Placental epithelial cell (primary cell): ENCODE measurements around the gene TMPRSS7. TPM values are rescaled to one million over a fixed set of nuclear protein-coding genes. Genes with fewer than 3 reads are reported as not detected.

Experiments used
- small RNA-seq: library from RNA; depleted of rRNA; stranded (forward); fragments of <200 nt; gene quantifications from one replicate; pipeline ENCODE3, GENCODE V24; 2012
- total RNA-seq: library from RNA; depleted of rRNA; stranded (reverse); fragments of >200 nt; gene quantifications from 2 replicates; pipeline ENCODE4 v1.2.3, GENCODE V29; 2012

TMPRSS7 gene
- total RNA-seq = 0.11 TPM in 1 of 2 replicates, not detected in the other

GRCh38 chr3:112034436-112034835 lies at the start of gene TMPRSS7:
TMPRSS7 (plus strand) TSS chr3:112034736; CDS start chr3:112034846, 110 bp downstream.

DNA sequence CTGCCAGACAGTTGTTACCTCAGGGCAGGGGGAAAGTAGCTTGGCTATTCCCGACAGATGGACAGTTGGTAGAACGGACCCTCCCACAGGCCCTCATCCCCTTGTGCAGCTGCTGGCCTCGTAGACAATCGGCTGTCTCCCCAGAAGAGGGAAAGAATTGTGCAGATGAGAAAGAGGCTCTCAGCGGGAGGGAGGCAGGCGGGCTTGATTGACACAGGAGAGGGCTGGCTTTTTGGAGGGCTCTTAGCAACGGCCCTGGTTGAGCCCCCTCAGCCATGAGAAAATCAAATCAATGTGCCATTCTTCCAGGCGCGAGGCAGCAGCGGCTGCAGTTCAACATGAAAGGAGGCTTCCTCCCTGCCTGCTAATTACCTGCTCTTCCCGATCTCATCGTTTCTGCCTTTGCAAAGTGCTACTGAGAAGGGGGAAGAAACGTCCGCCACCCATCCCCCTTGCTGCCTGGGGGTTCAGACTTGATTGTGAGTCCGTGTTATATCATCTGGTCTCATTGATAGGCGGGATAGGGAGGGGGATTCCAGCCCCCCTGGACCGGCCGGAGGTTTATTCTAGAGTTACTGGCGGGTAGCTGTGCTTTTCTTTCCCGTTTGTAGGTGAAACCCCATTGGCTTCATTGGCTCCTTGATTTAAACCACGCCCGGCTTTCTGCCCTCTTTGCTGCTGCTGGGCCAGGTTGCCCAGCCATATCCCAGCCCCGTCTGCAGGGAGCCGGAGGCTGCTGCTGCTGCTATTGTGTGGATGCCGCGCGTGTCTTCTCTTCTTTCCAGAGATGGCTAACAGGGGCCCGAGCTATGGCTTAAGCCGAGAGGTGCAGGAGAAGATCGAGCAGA lies 35.7 kb upstream of the TMPRSS7 start, which contains the start of gene TAGLN3:
TAGLN3 (plus strand) TSS at position 287 of the 848 bp plus-strand sequence; CDS start at position 788, 501 bp downstream.

GRCh38 chr3:112086076-112086854 lies 51.7 kb downstream of the TMPRSS7 start, which contains the start of gene C3orf52:
C3orf52 (plus strand) TSS chr3:112086389; CDS start chr3:112086408, 19 bp downstream.

Small RNA genes lying within 50 kb of the gene (small RNA-seq; reads per million reads assigned to genes)
- not detected for gene MIR567

Other genes starting within 250 kb of the TMPRSS7 start
- 274 and 618 TPM in 2 replicates for gene PHLDB2, start 175.5 kb upstream of the TMPRSS7 start, total RNA-seq
- gene ABHD10, start 55.7 kb upstream of the TMPRSS7 start, total RNA-seq = 21.2 and 21.7 TPM in 2 replicates
- gene TAGLN3, start 35.8 kb upstream of the TMPRSS7 start, total RNA-seq = not detected in 2 replicates
- gene C3orf52, start 51.7 kb downstream of the TMPRSS7 start, total RNA-seq = 23.9 and 34.3 TPM in 2 replicates
- gene GCSAM, start 98.5 kb downstream of the TMPRSS7 start, total RNA-seq = not detected in 2 replicates